Measurements from ENCODE around the gene GATA3. TPM values are rescaled to one million over a fixed set of nuclear protein-coding genes. Genes with fewer than 3 reads are reported as not detected.

The GATA3 gene
- total and polyA plus RNA-seq, 2 experiments from 2014 or later: 2.4 to 15.4 TPM

DNA sequence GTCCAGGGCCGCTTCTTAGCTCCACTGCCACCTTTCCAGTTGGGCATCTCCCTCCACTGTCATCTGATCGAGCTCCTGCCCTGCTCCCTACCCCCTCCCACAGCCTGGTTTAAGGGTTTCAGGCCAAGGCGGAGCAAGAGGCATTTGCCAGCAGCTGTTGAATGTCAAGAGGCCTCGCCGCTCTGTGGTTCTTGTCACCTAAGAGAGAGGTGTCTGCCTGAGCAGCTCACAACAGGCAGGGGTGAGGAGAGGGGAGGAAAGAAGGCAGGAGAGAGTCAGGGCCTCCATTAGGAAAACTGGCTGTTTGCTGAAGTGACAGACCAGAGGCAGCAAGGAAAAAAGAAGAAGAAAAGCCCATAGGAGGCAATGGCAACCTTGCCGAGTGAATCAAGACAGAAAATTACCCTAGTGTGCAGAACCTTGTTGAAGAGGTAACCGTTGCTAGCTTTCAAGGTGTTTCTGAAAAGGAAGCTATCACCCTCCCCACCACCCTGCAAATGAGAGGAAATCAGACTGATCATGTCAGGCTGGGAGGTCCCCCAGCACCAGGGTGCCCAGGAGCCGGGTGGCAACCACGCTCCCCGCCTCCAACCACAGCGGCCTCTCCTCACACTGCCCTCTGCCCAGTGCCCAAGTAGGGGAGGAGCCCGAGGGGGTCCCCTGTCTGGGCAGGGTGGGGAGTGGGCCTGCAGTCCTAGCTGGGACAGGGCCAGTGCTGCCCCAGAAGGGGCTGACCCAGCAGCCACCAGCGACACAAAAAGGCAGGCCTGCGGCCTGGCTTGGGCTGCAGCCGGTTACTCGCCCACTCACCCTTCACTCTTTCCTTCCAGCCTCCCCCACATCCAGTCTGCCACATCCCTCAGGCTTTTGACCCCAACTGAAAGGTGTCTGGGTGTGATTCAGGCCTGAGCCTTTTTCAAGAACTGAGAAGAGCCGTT is 7.1 kb downstream of the GATA3 start:
- H4K20me1 ChIP-seq (ENCODE audit: insufficient read depth, poor library complexity, severe bottlenecking): no peaks in the 10 kb centered on the region
- DNase-seq (ENCODE audit: low spot score): no peak
- H3K4me3 ChIP-seq: no peak overlapping the region
- H3K4me1 ChIP-seq (ENCODE audit: insufficient read depth): peaks cover 11% of the 10 kb centered on the region
- H3K4me2 ChIP-seq: peak overlapping the region; percentile 70
- no peak overlapping the region for H2AFZ ChIP-seq
- no peak overlapping the region for H3K27ac ChIP-seq
- no peaks in the 10 kb centered on the region for H3K9me2 ChIP-seq (replicated peaks; ENCODE audit: insufficient read depth)
- no peaks in the 10 kb centered on the region for H3K36me3 ChIP-seq (replicated peaks; ENCODE audit: insufficient read depth, low read depth)
- TF ChIP-seq, protein P1, sequence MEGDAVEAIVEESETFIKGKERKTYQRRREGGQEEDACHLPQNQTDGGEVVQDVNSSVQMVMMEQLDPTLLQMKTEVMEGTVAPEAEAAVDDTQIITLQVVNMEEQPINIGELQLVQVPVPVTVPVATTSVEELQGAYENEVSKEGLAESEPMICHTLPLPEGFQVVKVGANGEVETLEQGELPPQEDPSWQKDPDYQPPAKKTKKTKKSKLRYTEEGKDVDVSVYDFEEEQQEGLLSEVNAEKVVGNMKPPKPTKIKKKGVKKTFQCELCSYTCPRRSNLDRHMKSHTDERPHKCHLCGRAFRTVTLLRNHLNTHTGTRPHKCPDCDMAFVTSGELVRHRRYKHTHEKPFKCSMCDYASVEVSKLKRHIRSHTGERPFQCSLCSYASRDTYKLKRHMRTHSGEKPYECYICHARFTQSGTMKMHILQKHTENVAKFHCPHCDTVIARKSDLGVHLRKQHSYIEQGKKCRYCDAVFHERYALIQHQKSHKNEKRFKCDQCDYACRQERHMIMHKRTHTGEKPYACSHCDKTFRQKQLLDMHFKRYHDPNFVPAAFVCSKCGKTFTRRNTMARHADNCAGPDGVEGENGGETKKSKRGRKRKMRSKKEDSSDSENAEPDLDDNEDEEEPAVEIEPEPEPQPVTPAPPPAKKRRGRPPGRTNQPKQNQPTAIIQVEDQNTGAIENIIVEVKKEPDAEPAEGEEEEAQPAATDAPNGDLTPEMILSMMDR (IDR thresholded peaks at IDR 0.05; ENCODE audit: poor library complexity): no peak
- TF ChIP-seq EZH2 (IDR thresholded peaks at IDR 0.05; ENCODE audit: borderline replicate concordance): no peak
- no peak for TF ChIP-seq EZH2phosphoT487 (IDR thresholded peaks at IDR 0.05; ENCODE audit: low read depth, severe bottlenecking, unreplicated experiment)
- no peaks in the 10 kb centered on the region for H3K9me3 ChIP-seq (ENCODE audit: low read depth)
- WGBS (ENCODE audit: low lambda C conversion rate, missing lambda C conversion rate): 62% methylated on average over 17 of the region's 17 CpGs
- peaks cover 62% of the 10 kb centered on the region for H3K27me3 ChIP-seq
- no peaks in the 10 kb centered on the region for H3K79me2 ChIP-seq

GRCh38 chr10:8063128-8063908 is 8.8 kb downstream of the GATA3 start:
- H4K20me1 ChIP-seq (ENCODE audit: insufficient read depth, poor library complexity, severe bottlenecking): no peaks in the 10 kb centered on the region

DNA sequence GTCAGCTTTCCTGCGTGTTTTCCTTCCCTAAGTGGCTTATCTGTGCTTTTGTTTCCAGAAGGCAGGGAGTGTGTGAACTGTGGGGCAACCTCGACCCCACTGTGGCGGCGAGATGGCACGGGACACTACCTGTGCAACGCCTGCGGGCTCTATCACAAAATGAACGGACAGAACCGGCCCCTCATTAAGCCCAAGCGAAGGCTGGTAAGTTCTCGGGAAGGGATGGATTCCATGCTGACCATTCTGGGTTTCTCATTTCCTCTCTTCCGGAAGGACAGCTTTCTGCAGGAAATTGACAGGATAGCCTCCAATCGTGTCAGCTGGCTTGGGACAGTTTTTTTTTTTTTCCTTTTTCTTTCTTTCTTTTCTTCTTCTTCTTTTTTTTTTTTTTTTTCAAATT is 9.4 kb downstream of the GATA3 start:
- H3K4me1 ChIP-seq (ENCODE audit: insufficient read depth): peaks cover 11% of the 10 kb centered on the region
- no peak for DNase-seq (ENCODE audit: low spot score)
- no peaks in the 10 kb centered on the region for H3K79me2 ChIP-seq
- H3K9me2 ChIP-seq (replicated peaks; ENCODE audit: insufficient read depth): no peaks in the 10 kb centered on the region
- H3K36me3 ChIP-seq (replicated peaks; ENCODE audit: insufficient read depth, low read depth): no peaks in the 10 kb centered on the region
- peaks cover 53% of the 10 kb centered on the region for H3K27me3 ChIP-seq
- H3K9me3 ChIP-seq (ENCODE audit: low read depth): no peaks in the 10 kb centered on the region
- H4K20me1 ChIP-seq (ENCODE audit: insufficient read depth, poor library complexity, severe bottlenecking): no peaks in the 10 kb centered on the region
- TF ChIP-seq EZH2phosphoT487 (IDR thresholded peaks at IDR 0.05; ENCODE audit: low read depth, severe bottlenecking, unreplicated experiment) (no peak), EZH2 (IDR thresholded peaks at IDR 0.05; ENCODE audit: borderline replicate concordance) (no peak)
- TF ChIP-seq, protein P1 (IDR thresholded peaks at IDR 0.05; ENCODE audit: poor library complexity): no peak
- no peak overlapping the region for H3K4me3 ChIP-seq
- no peak overlapping the region for H3K27ac ChIP-seq
- 77% methylated on average over 13 of the region's 13 CpGs for WGBS (ENCODE audit: low lambda C conversion rate, missing lambda C conversion rate)
- H3K4me2 ChIP-seq: no peak overlapping the region
- no peak overlapping the region for H2AFZ ChIP-seq

More at GRCh38 chr10:8063128-8063908, 8.8 kb downstream of the GATA3 start:
- 64% methylated on average over 15 of the region's 15 CpGs for WGBS (ENCODE audit: low lambda C conversion rate, missing lambda C conversion rate)
- H3K27me3 ChIP-seq: peaks cover 56% of the 10 kb centered on the region
- no peaks in the 10 kb centered on the region for H3K9me3 ChIP-seq (ENCODE audit: low read depth)
- peaks cover 11% of the 10 kb centered on the region for H3K4me1 ChIP-seq (ENCODE audit: insufficient read depth)
- TF ChIP-seq EZH2 (IDR thresholded peaks at IDR 0.05; ENCODE audit: borderline replicate concordance): no peak
- TF ChIP-seq, protein P1 (IDR thresholded peaks at IDR 0.05; ENCODE audit: poor library complexity): no peak
- no peak for TF ChIP-seq EZH2phosphoT487 (IDR thresholded peaks at IDR 0.05; ENCODE audit: low read depth, severe bottlenecking, unreplicated experiment)
- H3K4me3 ChIP-seq: no peak overlapping the region
- no peak for DNase-seq (ENCODE audit: low spot score)
- H3K9me2 ChIP-seq (replicated peaks; ENCODE audit: insufficient read depth): no peaks in the 10 kb centered on the region
- no peak overlapping the region for H3K4me2 ChIP-seq
- no peaks in the 10 kb centered on the region for H3K36me3 ChIP-seq (replicated peaks; ENCODE audit: insufficient read depth, low read depth)
- H3K27ac ChIP-seq: no peak overlapping the region
- no peak overlapping the region for H2AFZ ChIP-seq
- H3K79me2 ChIP-seq: no peaks in the 10 kb centered on the region

Data from hepatocyte (in vitro differentiated cells).